CD4-positive, alpha-beta T cell treated with Interferon gamma for 1 hour (primary cell): ENCODE results near the gene SELENOT.

Experiments
- DNase-seq: peaks from one replicate; pipeline ENCODE4 v3.0.0-alpha.2; 2020

SELENOT gene

GRCh38 chr3:150673966-150674365, 70.8 kb downstream of the SELENOT start:
- no peak for DNase-seq

DNA sequence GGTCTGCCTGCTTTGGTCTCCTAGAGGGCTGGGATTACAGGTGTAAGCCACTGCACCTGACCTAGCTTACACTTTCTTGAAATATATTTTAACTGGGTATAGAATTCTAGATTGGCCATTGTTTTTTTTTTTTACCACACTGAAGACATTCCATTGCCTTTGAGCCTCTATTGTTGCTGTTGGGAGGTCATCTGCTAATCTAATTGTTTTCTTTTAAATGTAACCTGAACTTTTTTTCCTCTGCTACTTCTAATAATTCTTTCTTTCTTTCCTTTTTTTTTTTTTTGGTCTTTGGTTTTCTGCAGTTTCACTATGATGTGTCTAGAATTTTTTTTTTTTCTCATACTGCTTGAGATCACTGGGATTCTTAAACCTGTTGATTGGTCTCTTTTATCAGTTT, 72.5 kb downstream of the SELENOT start:
- DNase-seq = no peak
